K562 (cell line): ENCODE data around the gene COL10A1. TPM values are rescaled to one million over a fixed set of nuclear protein-coding genes. Genes with fewer than 3 reads are reported as not detected.

Source experiments
- ESRRA ChIP-seq: fragments of 450-650 bp; IDR thresholded peaks from 2 replicates; pipeline ENCODE4 v1.6.1; 2014; ENCODE audit warnings: low read depth, mild to moderate bottlenecking, moderate library complexity, borderline replicate concordance
- TAF9B ChIP-seq: fragments of 450-650 bp; IDR thresholded peaks from 2 replicates; pipeline ENCODE4 v1.6.1; 2018; ENCODE audit warnings: mild to moderate bottlenecking; ENCODE audit not compliant: partially characterized antibody
- polyA plus RNA-seq, 8 experiments: library from polyadenylated mRNA; depleted of rRNA in 4 of 8; stranded (reverse) in 5 of 8; unstranded in 3 of 8; fragments of >200 nt; fragmentation: Nextera tagmentation in 2 of 8; fragmentation: Illumina TruSeq in 1 of 8; extraction: Ambion mirVana in 2 of 8; extraction: Trizol in 1 of 8; gene quantifications; 2 replicates each; pipeline versions ENCODE4 v1.2.1 to v1.2.3, GENCODE V29; 2011 to 2014; ENCODE audit warnings: inconsistent platforms in 1 of 8, missing spikeins in 1 of 8
- total RNA-seq, 7 experiments: library from RNA; depleted of rRNA in 6 of 7; stranded (reverse); fragments of >200 nt in 6 of 7; fragmentation: Illumina TruSeq in 2 of 7; extraction: Trizol in 2 of 7; gene quantifications; 2 replicates each; pipeline versions ENCODE4 v1.2.1 to v1.2.3, GENCODE V29; 2011 to 2021; ENCODE audit warnings: low replicate concordance in 1 of 7
- TF ChIP-seq, protein P1 (sequence below): sonication (generic); formaldehyde crosslinking; IDR thresholded peaks from 2 replicates; pipeline ENCODE4 v1.8.0; 2022; ENCODE audit warnings: mild to moderate bottlenecking, missing genetic modification reagents
- TF ChIP-seq, protein P2 (sequence below): sonication (generic); formaldehyde crosslinking; IDR thresholded peaks from 2 replicates; pipeline ENCODE4 v1.8.0; 2022; ENCODE audit warnings: missing genetic modification reagents, mild to moderate bottlenecking, moderate library complexity, borderline replicate concordance

Gene COL10A1
- total and polyA plus RNA-seq, 9 of the 15 experiments (the other 6 are each of a cell fraction or from before 2014, with no cell fraction given): 0.06 to 0.08 TPM; not detected in 7

DNA sequence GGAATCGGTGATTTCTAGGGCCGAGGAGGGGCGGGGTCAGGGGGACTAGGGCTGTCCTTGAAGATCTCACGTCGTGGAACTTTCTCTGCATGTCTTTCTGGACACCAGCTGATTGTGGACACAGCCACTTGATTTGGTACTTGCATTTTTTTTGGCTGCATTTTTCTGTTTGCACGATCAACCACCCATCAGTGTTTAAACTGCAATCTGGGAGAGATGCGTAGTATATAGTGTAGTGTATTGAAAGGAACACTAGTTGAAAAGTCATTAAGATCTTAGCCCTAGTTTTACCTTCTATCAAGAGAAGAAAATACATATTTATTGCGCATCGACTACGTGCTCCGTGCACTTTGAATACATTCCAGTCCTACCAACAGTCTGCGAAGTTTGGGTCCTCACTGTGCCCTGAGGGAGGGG, 24.6 kb downstream of the COL10A1 start (continued):
- TF ChIP-seq, protein P1, sequence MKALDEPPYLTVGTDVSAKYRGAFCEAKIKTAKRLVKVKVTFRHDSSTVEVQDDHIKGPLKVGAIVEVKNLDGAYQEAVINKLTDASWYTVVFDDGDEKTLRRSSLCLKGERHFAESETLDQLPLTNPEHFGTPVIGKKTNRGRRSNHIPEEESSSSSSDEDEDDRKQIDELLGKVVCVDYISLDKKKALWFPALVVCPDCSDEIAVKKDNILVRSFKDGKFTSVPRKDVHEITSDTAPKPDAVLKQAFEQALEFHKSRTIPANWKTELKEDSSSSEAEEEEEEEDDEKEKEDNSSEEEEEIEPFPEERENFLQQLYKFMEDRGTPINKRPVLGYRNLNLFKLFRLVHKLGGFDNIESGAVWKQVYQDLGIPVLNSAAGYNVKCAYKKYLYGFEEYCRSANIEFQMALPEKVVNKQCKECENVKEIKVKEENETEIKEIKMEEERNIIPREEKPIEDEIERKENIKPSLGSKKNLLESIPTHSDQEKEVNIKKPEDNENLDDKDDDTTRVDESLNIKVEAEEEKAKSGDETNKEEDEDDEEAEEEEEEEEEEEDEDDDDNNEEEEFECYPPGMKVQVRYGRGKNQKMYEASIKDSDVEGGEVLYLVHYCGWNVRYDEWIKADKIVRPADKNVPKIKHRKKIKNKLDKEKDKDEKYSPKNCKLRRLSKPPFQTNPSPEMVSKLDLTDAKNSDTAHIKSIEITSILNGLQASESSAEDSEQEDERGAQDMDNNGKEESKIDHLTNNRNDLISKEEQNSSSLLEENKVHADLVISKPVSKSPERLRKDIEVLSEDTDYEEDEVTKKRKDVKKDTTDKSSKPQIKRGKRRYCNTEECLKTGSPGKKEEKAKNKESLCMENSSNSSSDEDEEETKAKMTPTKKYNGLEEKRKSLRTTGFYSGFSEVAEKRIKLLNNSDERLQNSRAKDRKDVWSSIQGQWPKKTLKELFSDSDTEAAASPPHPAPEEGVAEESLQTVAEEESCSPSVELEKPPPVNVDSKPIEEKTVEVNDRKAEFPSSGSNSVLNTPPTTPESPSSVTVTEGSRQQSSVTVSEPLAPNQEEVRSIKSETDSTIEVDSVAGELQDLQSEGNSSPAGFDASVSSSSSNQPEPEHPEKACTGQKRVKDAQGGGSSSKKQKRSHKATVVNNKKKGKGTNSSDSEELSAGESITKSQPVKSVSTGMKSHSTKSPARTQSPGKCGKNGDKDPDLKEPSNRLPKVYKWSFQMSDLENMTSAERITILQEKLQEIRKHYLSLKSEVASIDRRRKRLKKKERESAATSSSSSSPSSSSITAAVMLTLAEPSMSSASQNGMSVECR: peak; percentile 21; the same call in 1 of the 2 replicates
- TF ChIP-seq TAF9B: peak; percentile 29
- TF ChIP-seq, protein P2, sequence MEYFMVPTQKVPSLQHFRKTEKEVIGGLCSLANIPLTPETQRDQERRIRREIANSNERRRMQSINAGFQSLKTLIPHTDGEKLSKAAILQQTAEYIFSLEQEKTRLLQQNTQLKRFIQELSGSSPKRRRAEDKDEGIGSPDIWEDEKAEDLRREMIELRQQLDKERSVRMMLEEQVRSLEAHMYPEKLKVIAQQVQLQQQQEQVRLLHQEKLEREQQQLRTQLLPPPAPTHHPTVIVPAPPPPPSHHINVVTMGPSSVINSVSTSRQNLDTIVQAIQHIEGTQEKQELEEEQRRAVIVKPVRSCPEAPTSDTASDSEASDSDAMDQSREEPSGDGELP (CRISPR knock-in tag): peak; percentile 85
- no peak for TF ChIP-seq ESRRA
